Daoy (cell line): Measurements from ENCODE around the gene GPC3. TPM values are rescaled to one million over a fixed set of nuclear protein-coding genes. Genes with fewer than 3 reads are reported as not detected.

ENCODE experiments used
- DNase-seq: peaks from one replicate; pipeline ENCODE4 v3.0.0-alpha.2; 2015; ENCODE audit warnings: low read depth
- total RNA-seq: library from RNA; depleted of rRNA; stranded (reverse); fragments of >200 nt; shearing (Covaris generic); gene quantifications from 2 replicates; pipeline ENCODE4 v1.2.3, GENCODE V29; 2014

GPC3 gene
- total RNA-seq, 1 experiment from 2014 or later, result 0.34 TPM

DNA sequence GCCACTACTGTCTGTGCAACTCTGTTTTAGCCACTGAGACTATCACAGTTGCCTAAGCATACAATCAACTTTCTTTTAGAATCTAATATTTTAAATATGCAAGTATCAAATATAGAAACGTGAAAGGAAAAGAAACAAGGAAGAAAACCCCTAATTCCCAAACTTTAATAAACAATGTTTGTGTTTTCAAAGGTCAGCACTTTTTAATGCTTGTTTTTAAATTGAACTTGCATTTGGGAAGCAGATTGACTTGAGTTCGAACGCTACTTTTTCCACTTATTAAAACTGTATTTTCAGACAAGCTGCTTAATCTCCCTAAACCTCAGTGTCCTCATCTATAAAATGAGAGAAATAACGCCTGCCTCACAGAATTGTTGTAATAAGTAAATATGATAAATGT is 384.3 kb downstream of the GPC3 start:
- DNase-seq, result no peak

DNA sequence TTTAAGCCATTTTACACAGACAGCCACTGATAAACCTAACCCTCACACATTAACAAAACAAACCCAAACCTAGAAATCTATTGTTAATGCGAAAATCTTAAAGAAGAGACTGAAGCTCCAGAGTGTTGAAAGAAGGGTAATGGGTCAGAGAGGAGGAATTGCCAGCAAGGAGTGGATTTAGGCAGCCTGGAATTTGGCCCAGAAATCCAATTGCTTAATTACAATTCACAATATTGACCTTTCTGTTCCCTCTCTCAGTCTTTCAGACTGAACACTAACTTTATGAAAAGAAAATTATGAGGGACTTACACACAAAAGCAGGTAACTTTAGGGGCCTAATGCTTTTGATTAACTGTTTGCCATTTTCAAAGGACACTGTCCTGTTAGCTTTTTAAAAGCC is 384.9 kb downstream of the GPC3 start:
- no peak for DNase-seq

DNA sequence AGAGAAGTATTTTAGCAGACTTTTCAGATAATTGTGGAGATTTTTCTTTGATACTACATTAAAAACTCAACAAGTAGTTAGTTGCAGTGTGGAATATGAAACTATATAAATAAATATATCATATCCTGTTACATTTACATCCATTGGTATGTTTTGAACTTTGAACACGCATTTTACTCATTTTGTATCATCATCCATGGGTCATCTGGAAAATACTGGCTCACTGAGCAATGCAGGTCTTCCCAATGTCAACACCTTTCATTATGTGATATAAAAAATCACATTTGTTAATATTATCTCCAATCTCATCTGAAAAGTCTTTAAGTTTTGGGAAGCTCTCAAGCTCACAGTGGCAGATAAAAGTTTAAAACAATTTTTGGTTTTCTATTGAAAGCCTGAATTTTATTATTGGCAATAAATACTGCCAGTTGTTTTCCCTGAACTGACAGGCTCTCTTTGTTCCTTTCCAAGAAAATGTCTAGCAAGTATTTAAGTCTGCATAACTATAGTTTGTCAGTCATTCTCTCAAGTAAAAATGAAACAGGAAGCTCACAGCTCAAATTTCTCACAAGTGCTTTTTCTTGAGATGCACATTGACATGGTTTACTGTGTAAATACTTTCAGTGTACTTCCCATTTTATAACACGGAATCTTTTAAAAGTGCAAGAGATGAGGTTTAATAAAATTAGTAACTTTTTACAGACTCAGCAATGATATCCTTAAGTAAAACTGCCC is 386.6 kb downstream of the GPC3 start:
- DNase-seq, result no peak

DNA sequence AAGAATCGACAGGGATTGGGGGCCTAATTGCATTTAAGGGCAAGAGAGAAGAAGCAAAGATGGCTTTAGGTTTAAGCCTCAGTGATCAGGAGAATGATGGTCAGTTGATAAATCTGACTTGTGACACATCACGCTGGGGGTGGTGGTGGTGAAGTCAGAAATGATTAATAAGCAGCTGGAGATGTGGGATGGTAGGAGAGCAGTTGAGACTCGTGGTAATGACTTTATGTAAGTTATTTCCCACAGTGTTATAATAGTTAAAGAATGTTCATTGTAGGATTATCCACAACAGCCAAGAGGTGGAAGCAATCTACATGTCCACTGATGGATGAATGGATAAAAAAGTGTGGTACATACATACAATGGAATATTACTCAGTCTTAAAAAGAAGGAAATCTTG is 391.2 kb downstream of the GPC3 start:
- DNase-seq, result no peak

DNA sequence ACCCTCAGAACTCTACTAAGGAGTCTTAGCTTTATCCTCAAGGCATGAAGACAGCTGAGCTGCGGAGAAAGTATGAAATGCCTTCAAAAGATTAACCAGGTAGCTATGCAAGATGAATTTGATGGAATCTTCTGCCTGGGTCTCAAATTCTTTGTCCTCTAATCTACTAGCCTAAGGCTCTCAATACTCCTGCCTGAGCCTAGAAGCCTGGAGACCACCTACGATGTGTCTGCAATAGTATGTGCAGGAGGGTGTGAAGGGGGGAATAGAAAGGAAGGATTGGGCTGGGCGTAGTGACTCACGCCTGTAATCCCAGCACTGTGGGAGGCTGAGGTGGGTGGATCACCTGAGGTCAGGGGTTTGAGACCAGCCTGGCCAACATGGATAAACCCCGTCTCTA is 391.9 kb downstream of the GPC3 start:
- DNase-seq, result no peak

DNA sequence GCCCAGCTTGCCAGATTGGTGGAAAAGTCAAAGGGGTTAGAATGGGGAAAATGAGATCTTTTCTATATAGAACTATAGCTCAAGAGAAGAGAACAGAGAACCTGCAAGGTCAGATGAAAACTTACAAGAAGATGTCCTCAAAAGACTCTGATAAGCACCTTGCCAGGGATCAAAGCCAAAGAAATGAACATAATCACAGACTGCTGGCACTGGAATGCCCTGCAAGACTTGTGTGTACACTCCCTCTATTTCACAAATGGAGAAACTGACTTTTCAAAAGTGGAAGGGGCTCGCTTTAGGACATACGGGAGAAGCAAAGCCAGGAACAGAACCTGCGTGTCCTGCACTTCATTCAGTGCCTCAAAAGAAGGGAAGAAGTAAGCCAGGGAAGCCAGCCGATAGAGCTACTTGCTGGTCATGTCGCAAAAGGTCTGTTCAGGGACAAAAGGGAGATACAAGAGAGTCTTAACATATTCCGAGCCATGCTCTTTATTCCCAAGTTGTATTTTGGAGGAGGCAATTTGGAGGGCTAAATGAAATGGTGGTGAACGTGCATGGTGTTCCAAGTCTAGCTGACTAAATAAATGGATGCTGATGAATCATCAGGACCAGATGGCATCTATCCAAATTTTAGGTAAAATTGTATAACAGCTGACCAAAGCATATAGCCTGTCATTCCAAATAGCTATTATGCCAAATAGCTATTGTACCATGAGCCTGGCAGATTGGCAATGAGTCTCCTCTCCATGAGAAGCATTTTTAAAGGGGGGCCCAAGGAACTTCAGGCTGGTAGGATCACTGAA is 394.5 kb downstream of the GPC3 start:
- DNase-seq, result no peak

DNA sequence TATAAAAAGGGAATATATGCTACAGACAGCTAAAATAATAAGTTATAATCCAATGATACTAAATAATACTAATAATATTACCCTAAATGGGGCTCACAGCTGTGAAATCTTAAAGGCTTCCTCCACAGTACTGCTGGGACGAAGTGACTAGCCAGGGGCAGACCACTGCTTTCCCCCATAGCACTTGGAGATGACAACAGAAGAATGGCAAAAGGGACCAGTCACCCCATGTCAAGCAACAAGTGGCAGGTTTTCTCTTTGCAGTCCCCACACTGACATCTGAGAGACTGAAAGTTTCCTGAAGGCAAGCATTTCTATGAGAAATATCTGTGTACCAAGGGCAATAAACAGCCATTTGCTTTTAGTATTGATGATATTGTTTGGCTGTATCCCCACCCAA is 396.6 kb downstream of the GPC3 start:
- no peak for DNase-seq

DNA sequence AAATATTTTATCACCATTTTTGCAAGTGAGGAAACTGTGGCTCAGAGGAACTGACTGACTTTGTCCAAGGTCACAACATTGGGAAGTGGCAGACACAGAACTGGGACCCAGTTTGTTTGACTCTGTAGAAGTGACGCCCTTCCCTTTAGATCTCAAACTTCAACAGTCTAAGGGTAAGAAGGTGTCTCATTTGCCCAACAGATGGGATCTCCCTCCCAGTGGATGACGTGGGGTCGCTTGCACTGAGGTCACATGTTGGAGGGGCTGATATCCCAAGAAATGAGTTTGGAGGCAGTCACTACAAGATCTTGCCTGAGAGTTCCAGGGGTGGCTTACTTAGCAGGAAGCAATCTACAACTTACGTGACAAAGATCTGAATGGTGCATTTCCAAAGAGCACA is 397.6 kb downstream of the GPC3 start:
- no peak for DNase-seq

DNA sequence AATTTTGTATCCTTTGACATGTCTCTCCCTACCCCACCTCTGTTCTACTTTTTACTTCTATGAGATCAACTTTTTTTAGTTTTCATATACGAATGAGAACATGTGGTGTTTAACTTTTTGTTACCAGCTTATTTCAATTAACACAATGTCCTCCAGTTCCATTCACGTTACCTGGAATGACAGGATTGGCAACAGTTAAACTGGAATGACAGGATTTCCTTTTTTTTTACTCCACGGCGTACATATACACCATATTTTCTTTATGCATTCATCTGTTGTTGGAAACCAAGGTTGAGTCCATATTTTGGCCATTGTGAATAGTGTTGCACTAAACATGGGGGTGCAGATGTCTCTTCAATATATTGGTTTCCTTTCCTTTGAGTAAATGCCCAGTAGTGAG is 398.3 kb downstream of the GPC3 start:
- no peak for DNase-seq

DNA sequence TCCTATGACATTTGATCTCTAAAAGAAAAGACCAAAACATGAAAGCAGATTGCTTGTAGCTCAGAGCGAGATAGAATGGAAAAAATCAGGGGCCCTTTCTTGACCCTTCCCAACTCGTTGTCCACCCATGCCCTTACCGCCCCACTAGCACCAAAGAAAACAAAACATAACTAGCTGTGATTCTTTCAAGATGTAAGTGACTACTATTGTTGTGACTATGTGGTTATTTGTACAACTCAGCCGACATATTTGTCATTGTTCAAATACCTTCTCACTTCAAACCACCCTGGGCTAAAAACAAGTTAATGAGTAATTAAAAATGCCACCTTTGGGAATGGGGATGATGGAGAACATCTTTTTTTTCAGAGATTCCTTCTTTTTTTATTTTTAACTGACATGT is 399.0 kb downstream of the GPC3 start:
- DNase-seq, result no peak

DNA sequence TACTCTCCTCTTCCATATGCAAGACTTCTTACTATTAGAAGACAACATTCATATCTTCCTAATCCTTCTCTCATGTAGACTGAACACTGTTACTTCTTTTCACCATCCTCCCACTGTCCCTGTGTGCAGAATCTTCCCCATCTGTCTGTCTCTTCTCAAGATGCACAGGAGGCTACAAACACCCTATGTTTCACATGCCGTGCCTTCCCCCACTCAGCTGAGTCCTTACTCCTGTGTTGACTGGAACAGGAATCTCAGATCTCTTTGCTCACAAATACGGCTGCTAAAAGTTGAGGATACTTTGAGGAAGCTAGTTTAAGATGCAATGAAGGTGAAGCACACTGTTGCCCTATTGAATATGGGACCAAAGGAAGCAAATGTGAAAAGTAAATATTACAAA is 401.6 kb downstream of the GPC3 start:
- DNase-seq, result no peak

DNA sequence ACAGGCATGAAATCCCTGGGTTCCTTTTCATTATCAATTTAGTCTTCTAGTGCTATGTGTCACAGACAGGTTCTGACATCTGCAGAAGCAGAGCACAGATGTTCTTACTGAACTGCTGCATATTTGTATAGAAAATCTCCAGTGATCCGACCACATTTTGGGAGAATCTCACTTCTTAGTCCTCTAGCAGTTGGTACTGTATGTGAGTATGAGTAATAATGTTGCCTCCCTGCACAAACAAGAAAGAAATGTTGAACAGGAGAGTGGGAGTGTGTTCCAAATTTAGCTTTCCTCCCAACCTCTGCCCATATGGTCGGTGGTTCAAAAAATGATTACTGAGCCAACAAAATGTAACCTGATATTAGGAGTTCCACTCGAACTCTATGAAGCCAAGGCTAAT is 404.8 kb downstream of the GPC3 start:
- DNase-seq, result no peak

DNA sequence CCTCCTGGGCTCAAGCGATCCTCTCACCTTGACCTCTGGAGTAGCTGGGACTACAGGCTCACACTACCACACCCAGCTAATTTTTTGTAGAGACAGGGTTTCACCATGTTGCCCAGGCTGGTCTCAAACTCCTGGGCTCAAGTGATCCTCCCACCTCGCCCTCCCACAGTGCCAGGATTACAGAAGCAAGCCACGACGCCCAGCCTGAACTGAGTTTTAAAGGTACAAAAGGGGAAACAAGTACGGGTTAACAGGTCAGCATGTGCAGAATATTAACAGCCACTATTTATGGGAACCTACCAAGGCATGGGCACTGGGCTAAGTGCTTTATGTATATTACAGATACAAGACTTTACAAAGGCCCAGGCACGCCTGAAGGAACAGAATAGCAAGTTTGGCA is 405.8 kb downstream of the GPC3 start:
- no peak for DNase-seq

DNA sequence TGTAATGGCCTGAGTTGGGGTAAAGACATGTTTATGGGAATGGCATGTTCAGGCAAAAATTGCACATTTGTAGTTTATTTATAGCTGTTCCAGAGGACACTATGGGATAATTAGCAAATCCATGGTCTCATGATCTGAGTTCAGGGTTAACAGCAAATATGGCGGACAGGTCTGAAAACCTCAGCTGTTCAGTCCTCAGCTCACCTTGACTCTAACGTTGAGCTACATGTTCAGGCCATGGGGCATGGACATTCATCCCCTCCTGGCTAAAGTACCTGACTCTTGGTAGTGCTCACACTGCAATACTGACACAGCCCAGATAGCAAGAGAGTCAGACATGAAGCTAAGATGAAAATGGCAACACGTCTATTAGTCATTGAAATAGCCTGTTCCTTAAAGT is 408.5 kb downstream of the GPC3 start:
- DNase-seq, result no peak

DNA sequence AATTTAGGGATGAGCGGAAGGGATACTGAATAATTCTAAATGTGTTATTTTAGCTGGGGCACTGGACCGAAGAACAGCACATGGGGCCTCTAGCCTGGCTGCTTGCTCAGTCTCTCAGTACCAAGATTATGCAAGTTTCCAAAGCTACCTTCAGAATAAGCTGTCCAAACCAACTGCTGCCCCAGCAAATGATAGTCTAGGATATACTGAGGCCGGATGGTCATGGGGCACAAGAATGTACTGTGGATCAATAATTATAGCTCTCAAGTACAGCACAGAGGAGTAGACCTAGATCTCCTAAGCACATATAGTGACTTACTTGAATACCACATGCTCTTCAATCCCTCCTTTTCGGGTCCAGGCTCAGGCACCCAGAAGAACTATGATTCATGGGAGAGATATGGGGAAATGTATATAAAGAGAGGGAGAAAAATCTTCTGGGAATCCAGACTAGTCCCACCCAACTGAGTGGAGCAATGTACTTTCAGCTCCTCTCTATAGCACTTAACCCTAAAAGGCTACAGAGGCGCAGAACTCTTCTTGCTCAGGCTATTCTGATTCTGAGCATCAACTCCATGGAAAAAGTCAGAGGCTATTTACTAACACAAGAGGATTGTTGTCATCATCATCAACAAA is 409.8 kb downstream of the GPC3 start:
- DNase-seq, result no peak

DNA sequence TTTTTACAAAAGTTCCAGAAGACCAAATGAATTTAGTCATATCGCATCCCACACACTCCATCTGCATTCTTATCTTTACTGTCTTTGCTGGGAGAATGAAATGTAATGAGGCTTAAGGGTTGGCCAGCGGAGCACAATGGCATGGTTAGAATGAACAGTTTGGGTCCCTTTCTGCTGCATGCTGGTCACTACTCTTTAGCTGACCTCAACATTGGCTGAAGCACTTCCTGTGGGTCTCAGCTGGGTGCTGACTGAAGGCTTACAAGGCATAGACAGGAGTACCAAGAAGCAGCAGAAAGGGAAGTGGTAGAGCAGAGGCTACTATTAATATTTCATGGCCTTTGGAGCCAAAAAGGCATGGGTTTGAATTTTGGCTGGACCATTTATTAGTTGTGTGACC is 410.7 kb downstream of the GPC3 start:
- DNase-seq, result no peak

DNA sequence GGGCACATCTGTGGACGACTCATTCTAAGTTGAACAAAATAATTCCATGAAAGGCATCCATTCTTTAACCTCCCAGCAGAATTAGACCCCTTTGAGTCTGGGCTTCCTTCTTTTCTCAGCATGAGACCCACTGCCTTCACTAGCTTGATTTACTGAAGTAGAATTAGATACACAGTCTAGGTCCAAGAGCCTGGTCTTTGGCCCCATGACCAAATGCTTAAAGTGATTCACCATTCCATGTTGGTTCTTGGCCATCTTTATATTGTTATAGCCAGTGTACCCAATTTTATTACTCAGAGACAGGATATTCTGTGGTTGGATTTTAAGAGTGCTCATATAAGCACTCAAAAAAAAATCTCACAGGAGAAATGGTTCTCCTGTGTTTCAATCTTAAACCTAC is 414.8 kb downstream of the GPC3 start:
- peak; percentile 9 for DNase-seq

DNA sequence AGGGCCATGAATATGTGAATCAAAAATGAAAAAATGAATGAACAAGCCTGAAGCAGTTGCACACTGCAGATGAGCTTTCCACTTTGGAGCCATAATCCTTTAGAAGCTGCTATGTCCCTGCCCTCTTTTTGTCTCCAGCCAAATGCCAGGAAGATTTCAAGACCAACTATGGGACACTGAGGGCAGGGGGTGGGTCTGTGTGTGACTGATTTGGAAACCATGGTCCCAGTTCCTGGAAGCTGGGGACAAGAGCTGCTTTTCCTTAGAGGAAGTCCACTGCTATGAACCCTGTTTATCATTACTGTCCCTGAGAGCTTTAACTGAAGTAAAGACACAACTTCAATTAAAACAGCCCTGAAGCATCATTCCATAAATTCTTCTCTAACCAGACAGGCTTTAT is 416.2 kb downstream of the GPC3 start:
- DNase-seq, result no peak

DNA sequence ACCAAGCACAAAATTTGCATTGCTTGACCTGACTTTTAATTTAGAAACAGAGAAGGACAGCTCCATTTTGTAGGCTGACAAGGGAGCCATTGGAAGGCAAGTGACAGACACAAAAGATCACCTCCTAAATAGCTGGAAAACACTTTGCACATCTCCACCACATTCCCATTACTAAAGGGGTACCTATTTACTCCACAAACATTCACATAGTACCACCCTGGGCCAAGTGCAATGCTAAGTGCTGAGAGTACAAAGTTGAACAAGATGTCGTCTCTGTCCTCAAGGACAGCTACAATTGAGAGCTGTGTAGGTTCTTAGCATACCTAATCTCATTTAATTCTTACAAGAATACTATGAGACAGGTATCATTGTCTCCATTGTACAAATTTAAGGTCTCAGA is 417.3 kb downstream of the GPC3 start:
- no peak for DNase-seq

DNA sequence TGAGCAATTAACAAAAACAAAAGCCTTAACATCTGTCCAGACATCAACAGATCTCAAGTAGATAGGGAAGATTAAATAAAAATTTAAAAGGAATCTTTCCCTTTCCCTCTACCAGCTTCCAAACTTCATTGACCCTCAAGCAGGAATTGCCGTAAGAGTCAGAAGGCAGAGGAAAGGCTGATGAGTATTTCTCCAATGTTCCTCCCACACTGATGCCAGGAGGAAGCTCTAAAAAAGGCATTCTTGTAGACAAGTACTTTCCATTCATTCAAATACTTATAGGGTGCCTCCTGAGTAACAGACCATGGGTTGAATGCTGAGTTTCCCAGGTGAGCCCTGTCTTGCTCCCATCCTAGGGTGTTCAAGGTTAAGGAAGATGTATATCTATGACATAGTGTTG is 418.5 kb downstream of the GPC3 start:
- no peak for DNase-seq

DNA sequence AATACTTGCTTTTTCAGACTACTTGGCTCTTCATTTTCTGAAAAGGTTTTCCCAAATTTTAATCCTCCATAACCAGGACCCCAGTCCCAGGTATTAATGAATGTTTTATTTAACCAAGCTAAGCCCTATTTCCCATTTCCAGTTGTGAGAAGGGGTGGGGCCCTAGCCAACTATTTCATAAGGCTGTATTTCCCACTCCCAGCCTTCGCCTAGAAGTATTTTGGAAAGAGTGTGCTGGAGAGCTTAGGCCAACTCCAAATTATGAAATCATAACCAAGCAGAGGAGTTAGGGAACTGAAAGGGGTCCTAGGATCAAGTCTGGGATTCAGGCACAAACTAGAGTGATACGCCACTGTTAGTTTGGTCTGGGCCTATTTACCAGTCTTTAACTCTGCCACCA is 421.7 kb downstream of the GPC3 start:
- no peak for DNase-seq

DNA sequence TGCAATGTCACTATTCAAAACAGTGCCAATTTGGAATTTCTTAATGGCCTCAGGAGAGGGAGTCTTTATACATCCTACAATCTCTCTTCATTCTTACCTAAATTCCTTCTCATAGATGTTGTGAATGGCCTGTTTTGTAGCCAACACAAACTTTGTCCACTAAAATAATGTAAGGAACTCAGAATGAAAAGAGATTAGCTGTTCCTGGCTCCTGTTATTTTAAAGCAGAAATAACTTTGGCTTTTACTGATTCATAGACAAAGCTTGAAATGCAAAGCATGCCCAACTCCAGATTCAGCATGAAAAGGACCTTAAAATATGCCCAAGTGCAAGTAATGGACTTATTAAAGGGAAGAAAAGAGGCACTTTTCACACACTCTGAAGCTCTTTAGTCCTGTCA is 424.1 kb downstream of the GPC3 start:
- no peak for DNase-seq

DNA sequence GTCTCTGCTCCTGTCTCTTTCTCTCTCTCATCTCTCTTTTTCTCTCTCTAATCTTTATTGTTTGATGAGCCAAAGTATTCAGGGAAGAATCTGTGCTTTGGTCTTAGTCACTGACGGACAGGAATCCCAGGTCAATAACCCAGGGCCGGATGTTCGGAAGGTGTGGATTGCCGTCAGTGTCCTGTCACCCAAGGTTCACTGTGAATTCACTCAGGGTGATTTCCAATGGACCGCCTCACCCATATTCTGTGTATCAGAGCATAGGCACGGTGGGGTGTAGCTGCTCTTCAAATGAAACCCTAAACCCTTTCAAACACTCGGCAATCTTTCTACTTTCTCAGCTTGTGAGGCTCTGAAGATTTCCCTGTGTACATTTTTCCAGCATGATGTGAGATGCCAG is 425.5 kb downstream of the GPC3 start:
- no peak for DNase-seq
